Vagina (tissue), 2 donors: ENCODE data around the gene RAB11FIP4. TPM values are rescaled to one million over a fixed set of nuclear protein-coding genes. Genes with fewer than 3 reads are reported as not detected.

Experiments
- DNase-seq, 2 donors: peaks; one replicate each; pipeline ENCODE4 v3.0.0-alpha.2; 2017; ENCODE audit errors: extremely low spot score in 2 of 2
- H3K27ac ChIP-seq: fragments of 200-600 bp; sonication (generic); one replicate; pipeline ENCODE4 v1.5.1; 2019
- H3K27me3 ChIP-seq: fragments of 200-600 bp; sonication (generic); one replicate; pipeline ENCODE4 v1.5.1; 2019
- H3K36me3 ChIP-seq, 2 donors: fragments of 200-600 bp; sonication (generic); one replicate each; pipeline ENCODE4 v1.5.1; 2017 to 2019
- H3K4me1 ChIP-seq: fragments of 200-600 bp; sonication (generic); one replicate; pipeline ENCODE4 v1.5.1; 2019
- H3K4me3 ChIP-seq, 2 donors: fragments of 200-600 bp; sonication (generic); 1 replicate in 1 of 2; 2 replicates in 1 of 2; pipeline ENCODE4 v1.5.1; 2016 to 2019
- H3K9me3 ChIP-seq: fragments of 200-600 bp; sonication (generic); one replicate; pipeline ENCODE4 v1.5.1; 2019
- POLR2A ChIP-seq, 2 donors: fragments of 450-650 bp; IDR thresholded peaks; one replicate each; pipeline ENCODE4 v1.6.1; 2017; ENCODE audit warnings: antibody characterized with exemption in 2 of 2, mild to moderate bottlenecking in 2 of 2, moderate library complexity in 2 of 2
- POLR2AphosphoS5 ChIP-seq, 2 donors: sonication (generic); formaldehyde crosslinking; IDR thresholded peaks; one replicate each; pipeline ENCODE4 v1.9.0; 2017; ENCODE audit warnings: antibody characterized with exemption in 2 of 2, mild to moderate bottlenecking in 2 of 2, low read depth in 1 of 2; ENCODE audit not compliant: insufficient read depth in 1 of 2
- intact Hi-C: fragments of 100-400 bp; cut with DNase I; formaldehyde crosslinking; loops from one replicate; pipeline ENCODE4 v1.15.1; 2023
- total RNA-seq: library from RNA; depleted of rRNA; stranded (reverse); fragments of >200 nt; gene quantifications from one replicate; pipeline ENCODE4 v1.2.3, GENCODE V29; 2016
- TF ChIP-seq, protein P1 (sequence below), 3 experiments: fragments of 450-650 bp in 2 of 3; fragments of 200-600 bp in 1 of 3; sonication (generic) in 1 of 3; IDR thresholded peaks; one replicate each; pipeline ENCODE4 v1.5.1; 2017 to 2019; ENCODE audit warnings: antibody characterized with exemption in 3 of 3, mild to moderate bottlenecking in 2 of 3, moderate library complexity in 2 of 3

Gene RAB11FIP4
- total RNA-seq, 1 donor from 2014 or later: 11.0 TPM

DNA sequence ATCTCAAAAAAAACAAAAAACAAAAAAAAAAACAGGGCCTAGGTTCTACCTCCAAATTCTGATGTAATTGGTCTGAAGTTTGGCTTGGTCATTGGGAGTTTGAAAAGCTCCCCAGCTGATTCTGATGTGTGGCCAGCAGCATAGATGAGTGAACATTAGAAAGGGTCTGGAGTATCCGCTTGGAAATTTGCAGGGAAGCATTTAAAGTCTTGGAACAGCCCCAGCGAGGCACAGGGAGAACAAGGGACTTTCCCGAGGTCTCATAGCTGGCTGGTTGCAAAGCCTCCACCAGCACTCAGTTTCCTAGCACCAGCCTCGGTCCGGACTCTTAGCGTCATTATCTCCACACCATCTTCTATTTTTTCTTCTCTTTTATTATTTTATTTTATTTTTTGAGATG lies 70.8 kb downstream of the RAB11FIP4 start:
- Histone ChIP-seq H3K4me3 (no peak overlapping the region), H3K27ac (no peak overlapping the region), H3K4me1 (no peaks in the 10 kb centered on the region), H3K9me3 (no peaks in the 10 kb centered on the region), H3K36me3 (no peaks in the 10 kb centered on the region), H3K27me3 (no peaks in the 10 kb centered on the region)
- DNase-seq: no peak
- intact Hi-C loops: no loop called here
- TF ChIP-seq, protein P1, sequence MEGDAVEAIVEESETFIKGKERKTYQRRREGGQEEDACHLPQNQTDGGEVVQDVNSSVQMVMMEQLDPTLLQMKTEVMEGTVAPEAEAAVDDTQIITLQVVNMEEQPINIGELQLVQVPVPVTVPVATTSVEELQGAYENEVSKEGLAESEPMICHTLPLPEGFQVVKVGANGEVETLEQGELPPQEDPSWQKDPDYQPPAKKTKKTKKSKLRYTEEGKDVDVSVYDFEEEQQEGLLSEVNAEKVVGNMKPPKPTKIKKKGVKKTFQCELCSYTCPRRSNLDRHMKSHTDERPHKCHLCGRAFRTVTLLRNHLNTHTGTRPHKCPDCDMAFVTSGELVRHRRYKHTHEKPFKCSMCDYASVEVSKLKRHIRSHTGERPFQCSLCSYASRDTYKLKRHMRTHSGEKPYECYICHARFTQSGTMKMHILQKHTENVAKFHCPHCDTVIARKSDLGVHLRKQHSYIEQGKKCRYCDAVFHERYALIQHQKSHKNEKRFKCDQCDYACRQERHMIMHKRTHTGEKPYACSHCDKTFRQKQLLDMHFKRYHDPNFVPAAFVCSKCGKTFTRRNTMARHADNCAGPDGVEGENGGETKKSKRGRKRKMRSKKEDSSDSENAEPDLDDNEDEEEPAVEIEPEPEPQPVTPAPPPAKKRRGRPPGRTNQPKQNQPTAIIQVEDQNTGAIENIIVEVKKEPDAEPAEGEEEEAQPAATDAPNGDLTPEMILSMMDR (IDR thresholded peaks at IDR 0.05): no peak
- TF ChIP-seq POLR2A (IDR thresholded peaks at IDR 0.05) (no peak), POLR2AphosphoS5 (IDR thresholded peaks at IDR 0.05; ENCODE audit: insufficient read depth in 1 of 2, low read depth in 1 of 2) (no peak)

DNA sequence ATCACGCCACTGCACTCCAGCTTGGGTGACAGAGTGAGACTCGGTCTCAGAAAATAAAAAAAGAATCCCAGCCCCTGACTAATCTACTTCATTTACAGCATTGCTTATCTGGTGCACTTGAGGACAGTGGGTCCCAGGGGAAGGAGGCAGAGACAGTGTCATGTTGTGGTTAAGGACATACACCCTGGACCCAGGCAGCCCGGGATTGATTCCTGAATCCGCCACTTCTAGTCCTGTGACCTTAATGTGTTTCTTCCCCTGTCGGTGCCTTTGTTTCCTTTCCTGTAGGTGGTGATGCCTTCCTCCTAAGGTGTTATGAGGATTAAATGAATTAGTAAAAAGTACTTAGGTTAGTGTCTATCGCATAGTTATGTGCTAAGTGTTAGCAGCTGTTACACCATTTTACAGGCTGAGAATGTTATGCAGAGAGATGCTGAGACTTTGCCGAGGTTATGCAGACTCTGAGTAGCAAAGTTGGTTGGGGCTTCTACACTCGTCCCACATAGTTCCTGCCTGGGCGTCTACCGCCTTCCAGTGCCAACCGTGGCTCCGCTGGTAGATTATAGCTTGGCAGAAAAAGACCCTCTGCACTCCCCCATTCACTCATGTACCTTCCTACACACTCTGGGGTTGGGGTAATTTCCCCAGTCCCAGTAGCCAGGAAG lies 74.8 kb downstream of the RAB11FIP4 start:
- Histone ChIP-seq H3K27me3 (no peaks in the 10 kb centered on the region), H3K4me3 (no peak overlapping the region), H3K4me1 (no peaks in the 10 kb centered on the region), H3K36me3 (no peaks in the 10 kb centered on the region), H3K9me3 (no peaks in the 10 kb centered on the region), H3K27ac (no peak overlapping the region)
- intact Hi-C loops: no loop called here
- TF ChIP-seq POLR2A (IDR thresholded peaks at IDR 0.05) (no peak), POLR2AphosphoS5 (IDR thresholded peaks at IDR 0.05; ENCODE audit: insufficient read depth in 1 of 2, low read depth in 1 of 2) (no peak)
- TF ChIP-seq, protein P1 (IDR thresholded peaks at IDR 0.05): no peak
- DNase-seq: no peak

DNA sequence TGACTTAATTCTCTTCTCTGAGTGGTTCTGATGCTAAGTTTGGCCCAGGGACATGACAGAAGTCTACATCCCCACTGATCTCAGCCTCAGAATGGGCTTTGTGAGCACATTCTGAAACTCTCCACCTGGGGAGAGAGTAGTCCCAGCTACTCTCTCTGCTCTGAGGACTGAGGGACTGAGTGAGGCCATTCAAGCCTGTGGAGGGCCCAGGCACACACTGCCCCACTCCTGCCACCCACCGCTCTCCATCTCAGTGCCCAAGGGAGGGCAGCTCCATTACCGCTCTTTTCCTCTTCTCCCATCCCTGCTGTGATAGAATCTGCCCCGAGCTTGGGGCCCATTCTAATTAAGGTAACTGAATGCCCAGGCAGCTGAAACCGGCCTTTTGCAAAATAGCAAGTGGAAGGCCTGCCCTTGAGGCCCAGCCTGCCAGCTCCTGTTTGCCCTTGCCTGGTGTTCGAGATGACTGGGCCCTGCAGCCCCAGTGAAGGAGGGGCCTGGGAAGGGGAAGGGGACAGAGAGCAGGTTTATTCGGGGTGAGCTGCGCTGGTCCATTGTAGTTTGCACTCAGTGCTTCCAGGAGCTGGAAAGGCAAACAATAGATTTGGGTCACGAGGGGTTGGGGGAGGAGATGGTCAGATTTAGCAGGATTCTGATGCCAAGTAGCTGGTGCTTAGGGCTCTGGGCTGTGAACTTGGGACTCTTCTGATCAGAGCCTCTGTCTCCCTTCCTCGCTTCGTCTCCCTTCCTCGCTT lies 76.2 kb downstream of the RAB11FIP4 start:
- Histone ChIP-seq H3K4me3 (no peak overlapping the region), H3K36me3 (no peaks in the 10 kb centered on the region), H3K27me3 (no peaks in the 10 kb centered on the region), H3K9me3 (no peaks in the 10 kb centered on the region), H3K4me1 (no peaks in the 10 kb centered on the region), H3K27ac (no peak overlapping the region)
- TF ChIP-seq POLR2AphosphoS5 (IDR thresholded peaks at IDR 0.05; ENCODE audit: insufficient read depth in 1 of 2, low read depth in 1 of 2) (no peak), POLR2A (IDR thresholded peaks at IDR 0.05) (no peak)
- no peak for DNase-seq
- intact Hi-C loops: no loop called here

DNA sequence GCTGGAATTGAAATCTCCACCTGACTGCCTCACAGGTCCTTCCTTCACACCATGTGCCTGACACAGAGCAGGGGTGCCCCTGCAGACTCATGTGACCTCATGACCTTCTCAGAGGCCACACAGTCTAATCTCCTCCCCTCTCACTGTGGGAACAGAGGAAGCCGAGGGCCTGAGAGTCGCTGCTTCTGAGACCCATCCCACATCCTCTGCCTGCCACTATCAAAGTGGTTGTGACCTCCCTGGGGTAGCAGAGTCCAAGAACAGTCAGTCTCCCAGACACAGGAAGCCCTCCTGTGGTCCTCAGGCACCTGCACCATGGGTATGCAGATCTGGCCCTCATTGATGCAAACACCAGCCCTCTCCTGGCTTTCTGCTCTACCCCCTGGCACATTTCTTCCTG lies 78.5 kb downstream of the RAB11FIP4 start:
- H3K27ac ChIP-seq: no peak overlapping the region
- no peaks in the 10 kb centered on the region for H3K4me1 ChIP-seq
- TF ChIP-seq, protein P1 (IDR thresholded peaks at IDR 0.05): no peak
- H3K9me3 ChIP-seq: no peaks in the 10 kb centered on the region
- intact Hi-C loops: no loop called here
- no peak for DNase-seq
- H3K27me3 ChIP-seq: no peaks in the 10 kb centered on the region
- H3K36me3 ChIP-seq: no peaks in the 10 kb centered on the region
- no peak overlapping the region for H3K4me3 ChIP-seq

DNA sequence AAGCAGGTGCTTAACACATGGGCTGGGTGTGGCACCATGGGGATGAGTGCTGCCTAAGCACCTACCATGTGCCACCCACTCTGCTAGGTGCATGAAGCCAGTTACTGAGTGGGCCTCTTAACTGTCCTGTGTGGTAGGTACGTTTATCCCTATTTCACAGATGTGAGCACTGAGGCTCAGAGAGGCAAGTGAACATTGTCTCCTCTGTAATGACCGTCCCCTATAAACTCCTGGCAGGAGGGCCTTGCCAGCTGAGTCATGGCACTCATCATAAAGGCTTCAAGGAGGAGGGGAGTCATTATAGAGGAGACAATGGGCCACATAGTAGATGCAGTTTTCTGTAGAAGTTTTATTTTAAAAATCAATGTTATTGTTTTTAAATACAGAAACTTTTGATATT lies 79.1 kb downstream of the RAB11FIP4 start:
- Histone ChIP-seq H3K9me3 (no peaks in the 10 kb centered on the region), H3K4me3 (no peak overlapping the region), H3K36me3 (no peaks in the 10 kb centered on the region), H3K27me3 (no peaks in the 10 kb centered on the region), H3K27ac (no peak overlapping the region), H3K4me1 (no peaks in the 10 kb centered on the region)
- TF ChIP-seq, protein P1 (IDR thresholded peaks at IDR 0.05): no peak
- no peak for TF ChIP-seq POLR2A (IDR thresholded peaks at IDR 0.05)
- TF ChIP-seq POLR2AphosphoS5 (IDR thresholded peaks at IDR 0.05; ENCODE audit: insufficient read depth in 1 of 2, low read depth in 1 of 2): no peak
- intact Hi-C loops: no loop called here
- DNase-seq: no peak
